Esophagus mucosa (tissue), 1 donor: ENCODE data around the gene SLC25A14. TPM values are rescaled to one million over a fixed set of nuclear protein-coding genes. Genes with fewer than 3 reads are reported as not detected.
"Not testable (repeated sequence)": the region's sequence is repeated elsewhere in the genome, so short reads cannot be mapped to it uniquely, and the experiment has no call there.

Experiments used
- ATAC-seq: fragments of 200-7000 bp; cut with Tn5 transposase; one replicate; pipeline ENCODE4 v1.9.1; 2020
- total RNA-seq: library from RNA; stranded (reverse); gene quantifications from one replicate; pipeline ENCODE4 v1.2.4, GENCODE V29; 2023
- donor health status: DM: yes; HTN: yes; CAD: no.

Gene SLC25A14, protein sequence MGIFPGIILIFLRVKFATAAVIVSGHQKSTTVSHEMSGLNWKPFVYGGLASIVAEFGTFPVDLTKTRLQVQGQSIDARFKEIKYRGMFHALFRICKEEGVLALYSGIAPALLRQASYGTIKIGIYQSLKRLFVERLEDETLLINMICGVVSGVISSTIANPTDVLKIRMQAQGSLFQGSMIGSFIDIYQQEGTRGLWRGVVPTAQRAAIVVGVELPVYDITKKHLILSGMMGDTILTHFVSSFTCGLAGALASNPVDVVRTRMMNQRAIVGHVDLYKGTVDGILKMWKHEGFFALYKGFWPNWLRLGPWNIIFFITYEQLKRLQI
- 8.4 TPM for total RNA-seq

DNA sequence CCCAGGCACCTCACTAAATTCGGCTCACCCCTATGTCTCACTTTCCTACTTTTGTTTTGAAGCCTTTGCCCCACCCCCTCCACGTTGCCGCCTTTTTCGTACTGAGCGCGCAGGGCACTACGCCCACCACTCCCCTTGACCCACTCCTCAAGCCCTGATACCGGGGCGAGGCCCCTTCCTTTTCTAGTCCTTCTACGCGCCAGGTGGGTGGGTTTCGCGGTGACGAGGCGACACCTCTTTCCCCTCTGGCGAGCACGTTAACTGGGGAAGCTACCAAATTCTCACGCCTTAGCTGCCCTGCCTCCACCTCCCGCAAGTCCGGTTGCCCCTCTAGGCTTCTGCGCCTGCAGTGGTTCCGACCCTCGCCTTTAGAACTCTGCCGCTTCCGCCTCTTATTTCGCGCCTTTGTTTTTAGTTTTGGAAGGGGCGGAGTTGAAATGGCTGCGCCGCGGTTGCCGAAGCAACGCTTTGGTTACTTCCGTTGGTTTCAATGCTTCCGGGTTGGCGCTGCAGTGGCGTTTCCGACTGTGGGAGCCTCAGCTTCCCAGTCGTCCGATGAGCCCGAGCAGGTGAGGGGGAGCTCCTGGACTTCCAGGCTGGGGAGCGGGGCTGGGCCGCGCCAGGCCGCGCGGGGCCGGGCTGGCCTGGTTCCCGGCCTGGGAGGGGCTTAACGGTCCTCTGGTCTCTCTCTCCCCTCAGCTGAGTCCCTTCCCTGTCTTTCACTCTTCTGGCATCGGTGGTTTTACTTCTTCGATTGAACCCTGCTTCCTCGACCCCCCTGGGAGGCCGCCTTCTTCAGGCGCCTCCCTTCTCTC, at the start of gene SLC25A14:
Gene SLC25A14, plus strand, starts transcription at position 512 of the 815 bp plus-strand sequence. CDS start 360 bp downstream, outside the sequence.
- peak; percentile 86 for ATAC-seq

DNA sequence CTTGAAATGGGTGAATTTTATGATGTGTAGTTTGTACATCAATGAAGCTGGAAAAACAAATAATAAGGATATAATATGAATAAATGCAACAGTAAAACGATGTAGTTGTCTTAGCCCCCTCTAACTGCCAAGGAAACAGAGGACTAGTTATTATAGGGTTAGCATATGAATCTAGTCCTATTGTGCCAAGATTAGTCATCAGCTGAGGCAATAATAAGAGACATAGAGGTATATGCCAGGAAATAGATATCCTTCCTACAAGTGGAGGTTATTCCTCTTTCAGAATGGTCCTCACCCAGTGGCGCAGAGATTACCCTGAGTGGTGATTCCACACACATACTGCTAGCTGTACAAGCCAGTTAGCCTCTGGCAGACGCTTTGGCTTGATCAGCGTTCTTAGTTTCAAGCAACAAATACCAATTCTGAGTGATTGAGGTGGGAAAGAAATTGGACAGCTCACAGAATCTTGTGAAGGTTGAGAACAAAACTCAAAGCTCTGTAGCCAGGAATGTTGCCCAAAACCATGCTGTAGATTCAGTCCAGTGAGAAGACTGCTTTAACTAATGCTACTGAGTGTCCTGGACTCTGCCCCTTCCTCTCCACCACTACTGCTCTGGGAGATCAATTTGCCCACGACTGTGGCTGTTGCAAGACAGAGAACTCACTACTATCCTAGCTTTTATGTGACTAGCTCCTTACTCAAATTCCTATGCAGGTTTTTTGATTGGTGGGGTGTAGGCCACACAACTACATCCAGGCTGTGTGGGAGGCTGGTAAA, 44.0 kb upstream of the SLC25A14 start:
- ATAC-seq = no peak

DNA sequence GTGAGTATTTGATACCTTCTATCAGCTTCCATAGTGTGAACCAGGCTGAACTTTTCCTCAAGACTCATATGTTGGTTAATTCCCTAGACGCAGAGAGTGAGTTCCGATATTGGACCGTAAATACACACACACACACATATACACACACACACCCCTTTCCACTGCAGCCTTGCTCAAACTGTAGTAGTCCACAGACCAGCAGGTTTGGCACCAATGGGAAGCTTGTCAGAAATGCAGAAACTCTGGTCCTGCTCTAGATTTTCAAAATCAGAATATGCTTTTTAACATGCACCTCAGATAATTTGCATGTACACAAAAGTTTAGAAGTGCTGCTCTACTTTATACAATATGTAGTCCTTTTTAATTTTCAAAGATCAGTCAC, 43.4 kb upstream of the SLC25A14 start:
- ATAC-seq = no peak

DNA sequence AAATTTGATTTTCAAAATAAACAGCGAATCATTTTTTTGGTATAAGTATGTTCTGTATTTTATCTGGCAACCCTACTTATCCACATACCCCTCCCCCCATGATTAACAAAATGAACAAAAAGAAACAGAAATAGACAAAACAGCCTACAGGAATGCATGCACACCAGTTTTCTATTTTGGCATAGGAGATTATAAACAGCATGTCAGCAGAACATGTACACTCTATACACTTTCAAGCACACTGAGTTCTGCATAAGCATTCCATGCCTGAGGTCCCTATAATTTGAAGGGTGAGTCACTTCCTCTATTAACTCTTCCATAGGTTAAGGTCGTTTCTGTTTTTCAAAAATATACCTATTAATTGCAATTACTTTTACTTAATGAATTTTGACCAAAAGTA, 43.0 kb upstream of the SLC25A14 start:
- ATAC-seq = no peak

DNA sequence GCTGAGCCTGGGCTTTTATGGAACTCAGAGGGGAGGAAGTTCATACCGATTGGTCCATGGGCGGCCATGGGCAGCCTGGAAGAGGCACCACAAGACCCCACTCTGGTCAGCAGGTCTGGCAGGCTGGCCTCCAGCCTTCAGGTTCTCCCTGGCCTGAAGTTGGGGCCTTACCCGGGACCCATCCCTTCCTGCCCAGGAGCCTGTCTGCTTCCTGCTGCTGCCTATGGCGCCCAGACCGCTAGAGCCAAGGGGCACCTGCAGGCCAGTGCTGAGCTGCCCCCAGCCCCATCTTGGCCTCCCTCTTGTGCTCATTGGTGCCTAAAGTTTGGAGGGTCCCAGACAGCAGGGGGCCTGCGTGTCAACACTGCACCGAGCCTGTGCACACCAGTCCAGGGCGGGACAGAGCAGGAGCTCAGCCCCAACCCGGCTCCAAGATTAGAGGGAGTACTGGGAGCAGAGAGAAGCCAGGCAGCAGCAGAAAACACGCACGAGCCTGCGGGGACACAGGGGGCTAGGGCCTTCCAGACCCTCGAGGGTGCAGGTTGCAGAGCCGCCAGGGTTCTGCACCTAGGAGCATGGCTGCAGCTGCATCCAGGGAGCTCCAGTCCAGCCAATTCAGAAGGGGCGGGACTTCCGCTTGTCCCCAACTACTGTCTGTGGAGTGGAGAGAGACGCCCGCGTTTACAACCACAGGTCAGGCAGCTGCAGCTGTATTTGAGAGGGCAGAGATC, 40.3 kb upstream of the SLC25A14 start:
- no peak for ATAC-seq

DNA sequence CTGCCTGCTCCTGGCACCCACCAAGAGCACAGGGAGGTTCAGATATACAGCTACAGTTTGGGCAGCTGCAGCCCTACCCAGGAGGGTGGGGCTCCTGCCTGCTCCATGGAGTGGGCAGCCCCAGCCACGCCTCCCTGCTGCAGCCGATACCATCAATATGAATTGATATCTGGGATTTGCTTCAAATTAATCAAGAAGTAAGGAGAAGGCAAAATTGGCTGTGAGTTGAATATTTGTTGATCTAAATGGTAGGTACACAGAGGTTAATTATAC, 39.8 kb upstream of the SLC25A14 start:
- ATAC-seq = no peak

DNA sequence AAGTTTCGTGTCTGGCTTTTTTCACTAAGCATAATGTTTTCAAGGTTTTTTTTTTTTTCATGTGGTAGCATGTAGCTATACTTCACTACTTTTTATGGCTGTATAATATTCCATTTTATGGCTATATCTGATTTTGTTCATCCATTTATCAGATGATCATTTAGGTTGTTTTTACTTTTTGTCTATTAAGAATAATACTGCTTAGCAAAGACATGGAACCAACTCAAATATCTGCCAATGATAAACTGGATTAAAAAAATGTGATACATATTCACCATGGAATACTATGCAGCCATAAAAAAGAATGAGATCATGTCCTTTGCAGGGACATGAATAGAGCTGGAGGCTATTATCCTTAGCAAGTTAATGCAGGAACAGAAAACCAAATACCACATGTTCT, 38.3 kb upstream of the SLC25A14 start:
- no peak for ATAC-seq

DNA sequence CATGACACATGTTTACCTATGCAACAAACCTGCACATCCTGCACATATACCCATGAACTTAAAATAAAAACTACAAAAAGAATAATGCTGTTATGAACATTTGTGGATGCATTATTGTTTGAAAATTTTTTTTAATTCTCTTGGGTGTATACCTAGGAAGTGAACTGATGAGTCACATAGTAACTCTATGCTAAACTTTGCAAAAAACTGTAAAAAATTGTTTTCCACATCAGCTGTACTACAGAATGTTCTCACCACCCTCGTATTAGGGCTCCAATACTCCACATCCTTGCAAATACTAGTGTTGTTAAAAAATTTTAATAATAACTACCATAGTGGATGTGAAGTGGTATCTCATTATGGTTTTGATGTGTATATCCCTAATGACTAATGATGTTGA, 37.7 kb upstream of the SLC25A14 start:
- no peak for ATAC-seq

DNA sequence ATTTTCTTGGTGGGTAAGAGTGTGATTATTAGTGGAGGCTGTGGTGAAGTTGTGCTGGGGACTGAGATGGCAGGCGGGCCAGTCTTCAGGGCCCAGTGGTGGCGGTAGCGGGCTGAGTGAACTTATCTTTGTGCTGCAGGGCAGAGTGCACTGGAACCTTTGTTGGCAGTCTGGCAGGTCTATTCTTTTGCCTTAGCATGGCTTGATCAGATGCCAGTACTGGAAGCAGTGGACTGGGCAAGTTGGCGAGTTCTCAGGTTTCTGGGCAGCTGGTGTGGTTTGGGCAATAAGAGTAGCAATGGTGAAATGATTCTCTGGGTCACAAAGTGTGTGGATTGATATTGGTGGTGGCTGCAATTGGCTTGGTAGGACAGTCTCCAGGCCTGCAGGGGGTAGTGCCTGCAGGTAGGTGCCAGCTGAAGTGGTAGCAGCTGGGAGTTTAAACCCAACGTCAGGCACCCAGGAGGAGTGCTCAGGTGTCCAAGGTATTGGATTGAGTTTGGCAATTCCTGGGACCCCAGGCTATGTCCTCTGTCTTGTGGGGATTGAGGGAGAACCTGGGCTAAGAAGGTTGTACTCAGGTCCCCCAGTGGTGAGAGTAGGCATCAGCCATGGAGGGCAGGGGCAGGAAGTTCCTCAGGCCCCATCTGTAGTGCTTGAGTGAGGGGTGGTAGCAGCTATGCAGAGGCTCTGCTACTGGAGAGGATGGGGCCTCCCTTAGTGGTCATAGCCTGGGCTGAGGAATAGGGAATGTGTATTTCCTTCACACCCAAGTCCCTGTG, 34.9 kb upstream of the SLC25A14 start:
- no peak for ATAC-seq

DNA sequence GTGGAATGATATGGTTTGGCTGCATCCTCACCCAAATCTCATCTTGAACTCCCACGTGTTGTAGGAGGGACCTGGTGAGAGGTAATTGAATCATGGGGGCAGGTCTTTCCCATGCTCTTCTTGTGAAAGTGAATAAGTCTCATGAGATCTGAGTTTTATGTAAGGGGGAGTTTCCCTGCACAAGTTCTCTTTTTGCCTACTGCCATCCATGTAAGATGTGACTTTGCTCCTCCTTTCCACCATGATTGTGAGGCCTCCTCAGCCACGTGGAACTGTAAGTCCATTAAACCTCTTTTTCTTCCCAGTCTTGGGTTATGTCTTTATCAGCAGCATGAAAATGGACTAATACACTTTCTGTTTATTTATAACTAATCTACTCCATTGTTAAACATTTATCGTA, 19.8 kb upstream of the SLC25A14 start:
- ATAC-seq = not testable (repeated sequence)

DNA sequence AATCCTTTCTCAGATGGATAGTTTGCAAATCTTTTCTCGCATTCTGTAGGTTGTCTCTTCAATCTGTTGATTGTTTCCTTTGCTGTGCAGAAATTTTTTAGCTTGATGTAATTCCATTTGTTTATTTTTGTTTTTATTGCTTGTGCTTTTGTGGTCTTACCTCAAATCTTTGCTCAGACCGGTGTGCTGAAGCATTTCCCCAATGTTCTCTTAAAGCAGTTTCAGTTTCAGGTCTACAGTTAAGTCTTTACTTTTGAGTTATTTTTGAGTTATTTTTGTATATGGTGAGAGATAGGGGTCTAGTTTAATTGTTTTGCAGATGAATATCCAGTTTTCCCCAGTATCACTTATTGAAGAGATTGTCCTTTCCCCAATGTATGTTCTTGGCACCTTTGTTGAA, 18.2 kb upstream of the SLC25A14 start:
- no peak for ATAC-seq

DNA sequence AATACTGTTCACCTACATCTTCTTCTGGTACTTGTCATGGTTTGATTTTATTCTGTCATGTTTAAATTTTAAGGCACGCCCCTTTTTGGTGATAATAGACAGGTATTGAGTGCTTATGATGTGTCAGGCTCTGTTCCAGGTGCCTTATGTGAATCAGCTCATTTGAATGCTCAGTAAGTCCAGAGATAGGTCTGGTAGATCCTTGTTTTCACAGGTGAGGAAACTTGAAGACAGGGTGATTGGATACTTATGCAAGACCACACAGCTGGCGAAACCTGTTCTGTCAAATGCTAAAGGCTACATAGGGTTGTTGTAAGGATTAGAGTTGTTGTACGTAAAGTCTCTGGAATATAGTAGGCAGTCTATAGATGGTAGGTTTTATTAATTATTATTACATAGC, 9.6 kb upstream of the SLC25A14 start:
- ATAC-seq = peak; percentile 96

DNA sequence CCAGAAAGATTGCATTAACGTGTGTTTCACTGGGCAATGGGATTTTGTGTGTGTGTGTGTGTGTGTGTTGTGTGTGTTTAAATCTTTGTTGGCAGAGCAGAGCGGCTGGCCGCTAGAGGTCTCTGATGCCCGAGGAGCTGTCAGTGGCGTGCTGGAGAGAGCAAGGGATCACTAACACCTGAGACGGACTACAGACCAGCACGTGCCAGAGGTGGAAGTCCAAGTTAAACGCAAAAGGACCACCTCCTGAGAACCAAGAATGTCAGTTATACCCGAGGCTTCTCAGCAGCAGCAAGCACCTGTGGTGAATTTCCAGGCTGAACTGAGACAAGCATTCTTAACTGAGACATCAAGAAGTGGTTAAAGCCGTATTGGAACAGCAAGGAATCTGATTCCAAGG, 9.0 kb upstream of the SLC25A14 start:
- ATAC-seq = peak; percentile 63

DNA sequence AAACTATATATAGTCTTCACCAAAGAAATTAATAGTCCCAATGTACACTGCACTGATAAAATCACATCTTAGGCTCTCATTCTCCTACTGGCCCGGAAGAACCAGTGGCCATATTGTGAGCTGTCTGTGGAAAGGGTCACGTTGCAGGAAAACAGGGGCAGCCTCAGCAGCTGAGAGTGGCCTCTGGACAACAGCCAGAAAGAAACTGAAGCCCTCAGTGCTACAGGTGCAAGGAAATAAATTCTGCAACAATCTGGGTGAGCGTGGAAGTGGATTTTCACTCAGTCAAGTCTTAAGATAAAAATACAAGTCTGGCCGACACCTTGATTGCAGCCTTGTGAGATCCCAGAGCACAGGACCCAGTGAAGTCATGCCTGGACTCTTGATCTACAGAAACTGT, 3.2 kb upstream of the SLC25A14 start:
- ATAC-seq = no peak

DNA sequence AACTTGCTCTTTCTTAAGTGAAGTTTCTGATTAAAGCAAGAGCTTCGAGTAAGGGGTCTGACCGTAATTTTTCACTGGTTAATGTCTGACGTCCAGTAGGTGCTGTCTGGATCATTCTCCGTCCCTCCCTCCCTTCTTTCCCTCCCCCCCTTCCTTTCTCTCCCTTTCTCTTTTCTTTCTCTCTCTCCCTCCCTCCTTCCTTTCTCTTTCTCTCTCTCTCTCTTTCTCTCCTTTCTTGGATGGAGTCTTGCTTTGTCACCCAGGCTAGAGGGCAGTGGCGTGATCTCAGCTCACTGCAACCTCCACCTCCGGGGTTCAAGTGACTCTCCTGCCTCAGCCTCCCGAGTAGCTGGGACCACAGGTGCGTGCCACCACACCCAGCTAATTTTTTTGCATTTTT, 850 bp upstream of the SLC25A14 start:
- ATAC-seq = not testable (repeated sequence)

DNA sequence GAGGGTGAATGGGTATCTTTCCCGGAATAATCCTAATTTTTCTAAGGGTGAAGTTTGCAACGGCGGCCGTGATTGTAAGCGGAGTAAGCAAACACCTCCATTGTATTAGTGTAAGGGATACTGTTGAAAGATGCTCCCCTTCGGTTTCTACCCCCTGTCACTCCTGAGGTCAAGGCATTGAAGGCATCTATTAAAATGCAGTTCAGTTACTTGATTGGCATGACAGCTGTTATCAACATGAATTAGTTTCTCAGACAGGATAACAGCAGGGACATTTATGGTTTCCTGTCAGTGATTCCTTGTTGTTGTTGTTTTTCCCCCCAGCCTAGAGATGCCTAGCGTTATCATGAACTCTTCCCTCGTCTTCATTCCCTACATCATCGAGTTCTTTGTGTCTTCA, 552 bp downstream of the SLC25A14 start:
- no peak for ATAC-seq

DNA sequence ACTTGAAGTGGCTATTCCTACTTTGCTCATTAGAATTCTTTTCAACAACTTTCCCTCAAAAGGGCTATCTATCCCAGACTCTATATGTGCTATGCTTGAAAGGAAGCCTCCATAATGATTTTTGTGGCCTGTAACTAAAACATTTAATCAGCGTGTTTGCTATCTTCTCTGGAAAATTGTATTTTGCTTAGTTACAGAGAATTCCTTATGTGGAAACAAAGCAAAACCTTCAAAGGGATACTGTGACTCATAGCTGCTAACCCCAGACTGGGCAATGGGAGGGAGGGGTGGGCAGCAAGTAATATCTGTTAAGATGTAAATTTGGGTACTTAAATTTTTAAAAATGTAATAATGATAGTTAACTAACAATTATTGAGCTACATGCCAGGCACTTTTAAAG, 3.7 kb downstream of the SLC25A14 start:
- ATAC-seq = no peak

DNA sequence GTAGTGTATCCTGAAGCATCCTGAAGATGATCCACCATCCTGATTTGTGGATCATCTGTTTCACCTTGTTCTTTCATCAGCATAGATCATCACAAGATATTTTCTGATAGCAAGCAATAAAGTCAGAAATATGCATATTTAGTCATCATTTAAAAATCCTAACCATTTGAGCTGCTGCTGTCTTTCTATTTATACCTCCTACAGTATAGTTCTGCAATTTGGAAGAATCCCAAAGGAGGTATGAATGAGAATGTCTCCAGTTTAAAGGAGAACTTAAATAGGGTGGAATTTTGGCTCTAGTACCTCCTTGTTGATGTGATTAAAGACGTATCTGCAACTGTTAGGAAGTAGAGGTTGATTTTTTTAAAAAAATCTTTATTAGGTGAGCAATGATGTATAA, 7.6 kb downstream of the SLC25A14 start:
- no peak for ATAC-seq

DNA sequence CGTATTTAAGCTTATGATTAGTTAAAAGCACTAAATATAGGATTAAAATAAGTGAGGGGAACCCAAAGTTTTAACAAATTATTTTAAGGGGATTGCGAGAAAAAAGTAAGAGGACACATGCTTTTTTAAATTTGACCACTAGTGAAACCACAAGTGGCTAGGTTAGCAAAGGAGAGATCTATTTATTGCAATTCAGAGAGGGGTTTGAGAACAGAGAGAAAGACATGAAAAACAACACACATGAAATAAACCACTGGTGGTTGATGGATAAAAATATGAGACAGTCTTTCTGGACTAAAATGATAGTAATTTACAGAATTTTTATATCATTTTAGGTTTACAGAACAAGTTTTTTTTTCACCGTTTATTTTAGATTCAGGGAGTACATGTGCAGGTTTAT, 11.8 kb downstream of the SLC25A14 start:
- ATAC-seq = no peak

DNA sequence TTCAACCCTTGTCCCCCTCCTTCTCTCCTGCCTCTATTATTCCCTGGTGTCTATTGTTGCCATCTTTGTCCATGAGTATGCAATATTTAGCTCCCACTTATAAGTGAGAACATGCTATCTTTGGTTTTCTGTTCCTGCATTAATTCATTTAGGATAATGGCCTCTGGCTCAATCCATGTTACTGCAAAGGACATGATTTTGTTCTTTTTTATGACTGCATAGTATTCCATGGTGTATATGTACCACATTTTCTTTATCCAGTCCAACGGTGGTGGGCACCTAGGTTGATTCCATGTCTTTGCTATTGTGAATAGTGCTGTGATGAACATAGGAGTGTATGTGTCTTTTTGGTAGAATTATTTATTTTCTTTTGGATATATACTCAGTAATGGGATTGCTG, 12.3 kb downstream of the SLC25A14 start:
- ATAC-seq = not testable (repeated sequence)

DNA sequence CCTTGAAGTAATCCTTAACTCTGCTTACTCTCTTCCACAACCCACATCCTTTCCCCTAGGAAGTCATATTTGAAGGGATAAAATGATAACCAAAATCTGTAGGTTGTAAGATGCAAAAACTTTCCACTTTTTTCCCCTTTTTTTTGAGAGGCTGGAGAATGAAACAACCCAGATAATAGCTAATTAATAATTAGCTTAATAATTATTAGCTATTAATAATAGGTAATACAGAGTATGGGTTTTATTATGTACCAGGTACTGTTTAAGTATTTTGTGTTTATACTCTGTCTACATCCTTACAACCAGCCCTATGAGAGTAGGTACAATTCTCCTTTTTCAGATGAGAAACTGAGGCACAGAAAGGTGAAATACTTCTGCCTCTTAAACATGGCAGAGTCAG, 36.4 kb downstream of the SLC25A14 start:
- no peak for ATAC-seq

DNA sequence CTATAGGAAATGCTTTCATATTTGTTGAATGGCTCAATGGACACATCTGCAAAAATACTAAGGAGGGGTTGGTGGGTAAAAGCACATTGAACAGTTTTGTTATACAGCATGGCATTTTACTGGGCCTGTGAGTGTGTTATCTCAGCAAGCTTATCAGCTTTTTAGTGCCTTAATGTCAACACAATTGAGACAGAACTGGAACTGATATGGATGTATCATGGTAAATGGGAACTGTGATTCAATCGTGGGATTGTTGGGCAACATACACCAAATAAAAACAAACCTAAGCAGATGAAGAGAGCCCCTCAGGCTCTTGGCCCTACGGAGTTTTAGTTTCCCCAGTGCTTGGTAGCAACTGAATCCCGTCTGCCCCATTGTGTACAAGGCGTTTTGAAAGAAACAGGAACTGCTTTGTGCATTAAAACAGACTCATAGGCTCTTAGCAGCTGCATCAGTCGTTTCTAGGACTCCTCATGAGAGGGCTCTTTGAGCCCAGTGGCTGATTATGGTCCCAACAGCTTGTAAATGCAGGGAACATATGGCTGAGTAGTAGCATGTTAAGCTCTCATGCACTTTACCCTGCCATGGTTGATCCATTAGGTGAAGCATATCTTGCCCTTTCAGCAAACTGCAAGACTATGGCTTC, 38.4 kb downstream of the SLC25A14 start:
- no peak for ATAC-seq
